IPS DF 19.7 (cell line): ENCODE measurements around the gene SLC39A3.

Experiments
- DNase-seq: peaks from one replicate; pipeline ENCODE4 v3.0.0-alpha.2; 2013; ENCODE audit warnings: low read depth, low spot score

Gene SLC39A3

GRCh38 chr19:2747349-2747748 lies 7.5 kb upstream of the SLC39A3 start:
- no peak for DNase-seq

- no peak for DNase-seq
Measured at GRCh38 chr19:2744113-2744512, 4.3 kb upstream of the SLC39A3 start.

- DNase-seq, result no peak
Measured at GRCh38 chr19:2743099-2743498, 3.3 kb upstream of the SLC39A3 start.

DNA sequence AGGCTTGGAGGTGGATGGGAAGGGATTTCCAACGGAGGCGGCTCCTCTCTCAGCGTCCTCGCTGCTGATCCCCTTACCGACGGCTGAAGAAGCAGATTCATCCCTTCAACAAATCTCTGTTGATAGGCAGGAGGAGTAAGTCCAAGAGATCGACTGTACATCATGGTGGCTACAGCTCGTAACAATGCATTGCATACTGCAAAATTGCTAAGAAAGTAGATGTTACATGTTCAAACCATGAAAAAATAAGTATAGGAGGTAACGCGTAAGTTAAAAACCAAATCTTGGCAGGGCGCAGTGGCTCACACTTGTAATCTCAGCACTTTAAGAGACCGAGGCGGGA lies 468 bp upstream of the SLC39A3 start:
- DNase-seq, result no peak

GRCh38 chr19:2736550-2737190 lies 3.1 kb downstream of the SLC39A3 start:
- DNase-seq, result no peak

- DNase-seq, result no peak
Measured at GRCh38 chr19:2735374-2735773, 4.4 kb downstream of the SLC39A3 start.

DNA sequence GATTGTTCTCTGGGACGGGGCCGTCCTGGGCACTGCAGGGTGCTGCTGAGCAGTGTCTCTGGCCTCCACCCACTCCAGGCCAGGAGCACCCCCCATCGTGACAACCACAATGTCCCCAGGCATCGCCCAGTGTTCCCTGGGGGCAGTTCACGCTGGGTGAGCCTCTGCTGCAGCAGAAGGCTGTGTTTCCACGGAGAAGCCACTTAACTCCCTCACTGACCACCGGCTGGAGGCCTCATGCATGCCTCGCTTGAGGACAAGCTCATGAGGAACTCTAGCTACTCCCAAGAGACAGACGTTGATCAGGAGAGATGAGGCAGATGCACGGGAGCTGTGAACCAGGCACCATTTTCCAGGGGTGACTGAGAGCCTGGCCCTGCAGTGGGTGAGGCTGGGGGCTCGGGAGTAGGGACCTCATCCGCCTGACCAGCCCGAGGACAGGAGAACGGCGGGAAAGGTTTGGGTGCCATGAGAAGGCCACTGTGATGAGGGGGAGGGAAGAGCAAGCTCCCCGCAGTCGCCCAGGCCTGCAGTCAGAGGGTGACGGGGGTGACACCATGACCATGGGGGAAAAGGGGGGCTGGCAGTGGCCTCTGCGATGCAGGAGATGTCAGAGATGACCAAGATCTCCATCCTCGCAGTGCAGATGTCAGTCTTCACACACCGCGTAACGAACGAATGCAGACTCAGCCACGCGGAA lies 5.1 kb downstream of the SLC39A3 start:
- no peak for DNase-seq

DNA sequence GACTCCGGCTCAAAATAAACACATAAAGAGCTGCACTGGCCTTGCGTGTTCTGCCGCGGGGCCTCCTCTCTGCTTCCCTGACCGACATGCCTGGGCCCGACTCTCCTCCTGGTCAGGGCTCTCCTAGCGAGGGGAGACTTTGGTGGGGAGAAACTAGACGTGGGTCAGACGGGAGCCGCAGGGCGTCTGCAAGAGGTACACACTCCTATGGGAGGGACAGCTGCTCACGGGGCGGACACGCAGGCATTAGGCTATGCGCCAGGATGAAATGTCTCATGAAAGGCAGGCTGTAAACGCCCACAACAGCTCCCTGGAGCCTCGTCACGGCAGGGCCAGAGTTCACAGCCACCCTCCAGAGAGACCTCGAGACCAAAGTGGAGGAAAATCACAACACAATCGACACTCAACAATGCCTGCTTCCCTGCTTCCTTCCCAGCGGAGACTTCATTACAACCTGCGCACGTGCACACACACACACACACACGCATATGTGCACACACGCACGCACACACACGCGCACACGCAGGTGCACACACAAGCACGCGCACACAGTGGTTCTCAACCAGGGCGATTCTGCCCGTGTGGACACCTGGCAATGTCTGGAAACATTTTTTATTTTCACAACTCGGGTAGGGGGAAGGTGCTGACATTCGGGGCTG lies 5.8 kb downstream of the SLC39A3 start:
- no peak for DNase-seq

DNA sequence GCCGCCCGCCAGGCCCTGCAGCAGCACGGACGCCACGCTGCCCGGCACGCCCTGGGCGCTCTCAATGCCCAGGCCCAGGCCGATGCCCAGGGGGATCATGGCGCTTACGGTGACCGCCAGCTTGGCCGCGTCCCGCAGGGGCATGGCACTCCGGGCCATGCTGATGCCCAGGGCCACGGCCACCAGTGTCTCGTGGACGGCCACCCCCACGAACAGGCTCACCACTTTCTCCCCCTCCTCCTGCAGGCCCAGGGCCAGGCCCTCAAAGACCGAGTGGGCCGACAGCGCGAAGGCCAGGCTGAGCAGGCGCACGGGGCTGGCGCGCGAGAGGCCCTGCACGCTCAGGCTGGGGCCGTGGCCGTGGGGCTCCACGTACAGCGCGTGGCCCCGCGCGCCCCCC lies 6.9 kb downstream of the SLC39A3 start:
- no peak for DNase-seq

DNA sequence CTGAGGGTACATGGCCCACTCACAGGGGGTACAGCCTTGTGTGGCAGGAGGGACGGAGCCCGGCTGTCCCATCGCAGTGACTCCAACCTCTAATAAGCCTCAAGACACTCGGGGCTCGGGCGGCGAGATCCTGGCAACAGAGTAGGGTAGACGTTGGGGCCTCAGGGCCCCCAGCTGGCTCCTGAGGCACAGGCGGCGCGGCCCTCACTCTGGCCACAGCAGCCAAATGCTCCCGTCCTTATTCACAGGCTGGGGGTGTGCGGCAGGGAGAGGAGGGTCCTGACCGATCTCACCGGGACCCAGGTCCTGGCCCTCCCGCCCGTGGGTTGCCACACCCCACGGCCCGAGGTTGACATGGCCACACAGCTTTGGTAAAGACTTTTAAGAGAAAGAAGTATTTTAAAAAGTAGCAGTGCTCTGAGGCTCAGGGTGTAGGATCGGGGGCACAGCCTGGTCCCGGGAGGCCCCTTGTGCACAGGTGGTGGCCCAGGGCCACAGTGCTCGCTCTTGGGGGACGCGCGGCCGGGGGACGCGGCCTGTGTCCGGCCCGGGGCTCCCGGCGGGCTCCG lies 7.6 kb downstream of the SLC39A3 start:
- DNase-seq, result no peak

DNA sequence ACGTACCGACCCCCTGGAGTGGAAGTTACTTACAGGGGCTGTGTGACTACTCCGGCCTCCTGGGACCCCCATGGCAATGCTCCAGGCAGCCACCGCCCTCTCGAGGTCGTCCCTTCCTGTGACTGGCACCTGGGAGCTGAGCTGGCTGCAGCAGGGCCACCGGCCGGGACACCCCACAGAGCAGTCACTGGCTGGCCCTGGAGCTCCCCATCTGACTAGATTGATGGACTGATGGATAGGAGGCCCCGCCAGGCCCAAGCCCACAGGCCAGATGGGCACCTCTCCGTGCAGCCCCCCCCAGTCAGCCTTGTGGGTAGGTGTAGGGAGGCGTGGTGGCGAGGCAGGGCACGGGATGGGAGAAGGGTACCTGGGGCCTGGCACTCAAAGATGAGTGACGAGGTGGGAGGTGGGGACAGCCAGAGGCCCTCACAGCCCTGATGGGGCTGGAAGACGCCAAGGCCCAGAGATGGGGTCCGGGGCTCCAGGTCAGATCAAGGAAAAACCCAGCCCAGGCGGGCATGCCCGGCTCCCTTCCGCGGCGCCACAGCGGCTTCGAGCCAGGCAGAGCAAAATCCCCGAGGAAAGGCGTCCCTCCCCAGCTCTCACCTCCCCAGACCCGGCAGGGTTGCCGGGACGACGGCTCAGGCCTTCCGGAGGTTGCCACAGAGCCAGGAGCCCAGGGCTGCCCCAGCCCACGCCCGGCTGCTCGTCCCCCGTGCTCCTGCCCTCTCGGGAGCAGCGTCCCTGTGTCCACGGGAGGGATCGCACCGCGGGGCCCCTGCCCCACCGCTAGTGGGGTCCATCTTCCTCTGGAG lies 8.4 kb downstream of the SLC39A3 start:
- no peak for DNase-seq

DNA sequence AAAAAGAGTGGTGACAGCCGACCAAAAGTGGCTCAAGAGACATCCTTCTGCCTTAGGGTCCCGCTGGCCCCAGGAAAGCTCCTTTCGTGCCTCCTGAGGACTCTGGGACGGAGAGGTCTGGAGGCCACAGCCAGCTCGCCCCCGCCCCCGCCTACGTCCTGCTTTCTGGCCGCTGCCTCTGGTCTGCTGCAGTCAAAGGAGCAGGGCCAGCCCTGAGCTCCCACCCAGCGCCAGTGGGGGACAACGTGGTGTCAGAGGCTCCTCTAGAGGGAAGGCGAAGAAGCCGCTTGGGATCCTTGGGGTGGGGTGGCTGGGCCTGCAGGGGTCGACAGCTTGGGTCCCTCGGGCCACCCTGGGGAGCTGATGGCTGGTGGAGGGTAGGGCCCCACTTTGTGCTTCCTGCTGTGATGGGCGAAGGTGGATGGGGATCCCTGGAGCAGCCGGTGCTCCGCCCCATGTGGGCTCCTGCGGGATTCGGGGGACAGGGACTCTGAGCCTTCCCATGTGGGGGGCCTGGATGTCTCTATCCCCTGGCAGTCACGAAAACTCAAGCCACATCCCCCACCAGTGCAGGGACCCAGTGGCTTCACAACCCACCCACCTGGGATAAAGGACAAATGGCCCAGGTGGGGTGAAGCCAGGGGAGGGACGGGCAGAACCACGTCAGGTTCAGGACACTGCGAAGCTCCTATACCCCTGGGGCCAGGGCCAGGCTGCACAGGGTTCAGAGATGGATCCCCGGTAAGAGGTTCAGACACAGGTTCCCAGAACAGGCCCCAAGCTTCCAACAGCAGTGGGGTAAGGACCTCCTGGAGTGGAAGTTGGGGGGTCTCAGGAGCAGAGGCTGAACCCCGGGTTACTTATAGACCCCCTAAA lies 9.6 kb downstream of the SLC39A3 start:
- no peak for DNase-seq

GRCh38 chr19:2728783-2729387 lies 10.9 kb downstream of the SLC39A3 start:
- DNase-seq, result no peak

- no peak for DNase-seq
Measured at GRCh38 chr19:2727640-2727944, 12.2 kb downstream of the SLC39A3 start.

- DNase-seq, result no peak
Measured at GRCh38 chr19:2726904-2727639, 12.7 kb downstream of the SLC39A3 start.

GRCh38 chr19:2726160-2726855 lies 13.5 kb downstream of the SLC39A3 start:
- no peak for DNase-seq

DNA sequence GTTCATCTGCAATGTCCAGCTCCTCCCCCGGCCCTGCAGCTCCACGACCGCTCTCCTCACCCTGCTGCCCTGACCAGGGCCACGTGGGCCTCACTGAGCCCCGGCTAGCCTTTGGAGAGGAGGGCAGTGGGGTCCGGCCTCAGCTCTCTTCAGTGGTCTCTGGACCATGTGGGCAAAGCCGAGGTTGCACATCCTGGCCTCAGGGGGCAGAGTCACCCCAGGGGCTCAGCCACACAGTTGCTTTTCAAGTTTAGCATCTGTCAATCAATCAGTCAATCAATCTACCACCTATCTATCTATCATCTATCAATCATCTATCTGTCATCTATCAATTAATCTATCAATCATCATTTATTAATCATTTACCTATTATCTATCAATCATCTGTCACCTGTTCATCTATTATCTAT lies 15.7 kb downstream of the SLC39A3 start:
- DNase-seq, result no peak

DNA sequence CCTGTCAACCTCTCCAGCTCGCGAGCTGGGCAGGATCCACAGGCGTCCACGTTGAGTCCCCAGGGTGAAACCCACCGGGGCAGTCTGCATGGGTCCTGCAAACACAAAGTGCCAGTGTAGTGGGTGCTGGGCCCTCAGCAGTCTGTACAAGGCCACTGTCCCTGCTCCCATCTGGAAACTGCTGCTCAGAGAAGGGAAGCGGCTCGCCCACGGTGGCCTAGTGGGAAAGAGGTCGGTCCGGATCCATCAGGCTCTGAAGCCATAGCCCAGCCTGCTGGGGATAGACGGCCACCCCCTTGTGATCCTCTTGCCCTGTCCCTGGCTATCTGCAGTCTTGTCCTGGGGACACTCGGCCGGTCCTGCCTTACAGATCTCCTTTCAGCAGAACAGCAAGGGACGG lies 16.1 kb downstream of the SLC39A3 start:
- no peak for DNase-seq

- DNase-seq, result no peak
Measured at GRCh38 chr19:2723345-2723715, 16.5 kb downstream of the SLC39A3 start.
